Subcutaneous adipose tissue (tissue), 4 donors: ENCODE data around the gene SERPINB4. TPM values are rescaled to one million over a fixed set of nuclear protein-coding genes. Genes with fewer than 3 reads are reported as not detected.
"Not testable (repeated sequence)": the region's sequence is repeated elsewhere in the genome, so short reads cannot be mapped to it uniquely, and the experiment has no call there.

Source experiments
- total RNA-seq, 4 donors: library from RNA; depleted of rRNA; stranded (reverse); fragments of >200 nt; gene quantifications; one replicate each; pipeline ENCODE4 v1.1.0, GENCODE V29; 2016
- TF ChIP-seq, protein P1 (sequence below): fragments of 450-650 bp; IDR thresholded peaks from one replicate; pipeline ENCODE4 v1.5.1; 2016; ENCODE audit warnings: low read depth, mild to moderate bottlenecking, control low read depth, antibody characterized with exemption, moderate library complexity

SERPINB4 gene
- not detected for total RNA-seq

DNA sequence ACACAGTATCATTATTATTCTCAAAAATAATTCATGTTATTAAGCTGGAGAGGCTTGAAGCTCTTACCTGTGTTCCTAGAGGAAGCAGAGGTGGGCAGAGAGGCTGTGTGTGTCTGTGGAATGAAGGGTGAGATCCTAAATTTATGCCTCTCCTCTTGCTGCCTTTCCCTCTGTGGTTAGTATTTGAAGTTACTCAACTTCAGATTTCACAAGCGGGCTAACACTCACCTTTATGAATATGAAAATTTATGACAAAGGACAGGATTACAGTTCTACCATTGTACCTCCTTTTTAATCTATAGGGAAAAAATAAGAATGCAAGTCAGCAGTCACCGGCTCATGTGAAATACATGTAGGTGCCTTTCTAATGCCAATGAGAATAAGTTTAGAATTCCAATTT is at the start of gene SERPINB4:
Gene SERPINB4, minus strand, starts transcription at position 115 of the 400 bp plus-strand sequence. CDS start 679 bp downstream, outside the sequence.
- TF ChIP-seq, protein P1, sequence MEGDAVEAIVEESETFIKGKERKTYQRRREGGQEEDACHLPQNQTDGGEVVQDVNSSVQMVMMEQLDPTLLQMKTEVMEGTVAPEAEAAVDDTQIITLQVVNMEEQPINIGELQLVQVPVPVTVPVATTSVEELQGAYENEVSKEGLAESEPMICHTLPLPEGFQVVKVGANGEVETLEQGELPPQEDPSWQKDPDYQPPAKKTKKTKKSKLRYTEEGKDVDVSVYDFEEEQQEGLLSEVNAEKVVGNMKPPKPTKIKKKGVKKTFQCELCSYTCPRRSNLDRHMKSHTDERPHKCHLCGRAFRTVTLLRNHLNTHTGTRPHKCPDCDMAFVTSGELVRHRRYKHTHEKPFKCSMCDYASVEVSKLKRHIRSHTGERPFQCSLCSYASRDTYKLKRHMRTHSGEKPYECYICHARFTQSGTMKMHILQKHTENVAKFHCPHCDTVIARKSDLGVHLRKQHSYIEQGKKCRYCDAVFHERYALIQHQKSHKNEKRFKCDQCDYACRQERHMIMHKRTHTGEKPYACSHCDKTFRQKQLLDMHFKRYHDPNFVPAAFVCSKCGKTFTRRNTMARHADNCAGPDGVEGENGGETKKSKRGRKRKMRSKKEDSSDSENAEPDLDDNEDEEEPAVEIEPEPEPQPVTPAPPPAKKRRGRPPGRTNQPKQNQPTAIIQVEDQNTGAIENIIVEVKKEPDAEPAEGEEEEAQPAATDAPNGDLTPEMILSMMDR: not testable (repeated sequence)

DNA sequence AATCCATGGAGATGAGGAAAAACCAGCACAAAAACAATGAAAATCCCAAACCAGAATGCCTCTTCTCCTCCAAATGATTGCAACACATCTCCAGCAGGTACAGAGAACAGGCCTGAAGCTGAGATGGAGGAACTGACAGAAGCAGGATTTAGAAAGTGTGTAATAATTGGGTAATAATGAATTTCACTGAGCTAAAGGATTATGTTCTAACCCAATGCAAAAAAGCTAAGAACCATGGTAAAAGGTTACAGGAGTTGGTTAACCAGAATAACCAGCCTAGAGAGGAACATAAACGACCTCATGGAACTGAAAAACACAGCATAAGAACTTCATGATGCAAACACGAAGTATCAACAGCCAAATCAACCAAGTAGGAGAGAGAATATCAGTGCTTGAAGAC is 45.0 kb upstream of the SERPINB4 start:
- TF ChIP-seq, protein P1: no peak

DNA sequence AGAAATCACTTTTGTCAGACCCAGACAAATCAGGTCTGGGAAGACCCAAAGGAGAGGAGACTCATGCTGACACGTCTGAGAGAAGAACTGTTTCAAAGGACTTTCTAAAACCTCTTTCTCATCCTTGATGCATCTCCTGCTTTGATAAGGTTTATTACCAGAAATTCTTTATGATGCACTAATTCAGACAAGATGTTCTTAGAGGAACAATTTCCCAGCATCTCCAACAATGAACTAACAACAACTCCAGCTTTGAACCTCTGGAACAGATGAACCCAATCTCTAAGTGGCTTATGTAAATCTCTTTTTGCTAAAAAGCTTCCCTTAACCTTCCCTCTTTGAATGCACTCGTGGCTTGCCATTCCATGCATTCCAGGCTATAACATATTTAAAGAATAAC is 42.8 kb upstream of the SERPINB4 start:
- TF ChIP-seq, protein P1: no peak

DNA sequence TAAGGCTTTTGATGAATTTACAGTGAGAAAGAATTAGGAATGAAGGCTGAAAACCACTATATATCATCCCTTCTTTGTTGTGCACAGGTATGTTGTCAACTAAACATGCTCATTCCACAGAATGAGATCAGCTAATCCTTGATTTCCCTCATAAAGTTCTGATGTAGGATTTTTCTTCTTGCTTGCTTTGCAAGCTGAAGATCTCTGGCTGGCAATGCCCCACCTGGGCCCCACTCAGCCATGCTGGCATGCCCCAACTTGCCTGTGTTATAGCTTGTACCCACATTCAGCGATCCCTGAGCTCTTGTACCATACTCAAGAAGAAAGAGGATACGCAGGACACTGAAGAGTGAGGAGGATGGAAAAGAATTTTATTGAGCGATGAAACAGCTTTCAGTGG is 40.7 kb upstream of the SERPINB4 start:
- TF ChIP-seq, protein P1: no peak

DNA sequence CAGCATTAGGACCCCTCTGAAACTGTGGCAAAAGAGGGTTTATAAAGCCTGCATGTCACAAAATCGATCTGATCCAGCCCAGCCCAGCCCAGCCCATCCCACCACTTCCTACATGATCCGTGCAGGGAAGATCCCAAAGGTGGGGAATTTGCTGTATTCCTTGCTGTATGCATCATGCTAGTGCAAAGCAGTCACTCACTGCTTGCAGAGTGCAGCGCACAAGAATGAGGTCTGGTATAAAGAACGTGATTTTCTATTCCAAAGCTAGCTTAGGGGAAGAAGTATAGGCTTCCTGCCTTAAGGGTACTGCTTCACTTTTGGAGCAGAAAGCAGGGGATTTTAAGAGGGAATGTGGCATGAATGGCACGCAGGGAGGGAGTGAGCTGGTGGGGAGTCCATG is 39.8 kb upstream of the SERPINB4 start:
- TF ChIP-seq, protein P1: no peak

DNA sequence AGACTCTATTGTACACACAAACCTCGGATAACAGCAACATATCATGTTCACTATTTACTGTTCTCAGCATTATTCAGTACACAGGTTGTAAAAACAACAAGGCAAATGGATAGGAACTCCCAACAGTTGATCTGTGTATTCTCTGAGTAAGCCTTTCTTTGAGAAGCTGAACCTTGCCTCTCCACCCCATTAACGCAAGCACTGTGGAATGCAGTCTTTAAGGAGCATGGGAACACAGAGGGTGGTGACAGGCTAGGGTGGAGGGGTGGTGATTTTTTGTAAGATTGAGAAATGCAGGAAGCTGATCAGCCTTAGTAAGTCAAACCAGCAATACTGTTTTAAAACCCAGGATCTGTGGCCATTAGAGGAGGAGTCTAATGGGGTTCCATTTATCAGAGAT is 39.1 kb upstream of the SERPINB4 start:
- TF ChIP-seq, protein P1: no peak

DNA sequence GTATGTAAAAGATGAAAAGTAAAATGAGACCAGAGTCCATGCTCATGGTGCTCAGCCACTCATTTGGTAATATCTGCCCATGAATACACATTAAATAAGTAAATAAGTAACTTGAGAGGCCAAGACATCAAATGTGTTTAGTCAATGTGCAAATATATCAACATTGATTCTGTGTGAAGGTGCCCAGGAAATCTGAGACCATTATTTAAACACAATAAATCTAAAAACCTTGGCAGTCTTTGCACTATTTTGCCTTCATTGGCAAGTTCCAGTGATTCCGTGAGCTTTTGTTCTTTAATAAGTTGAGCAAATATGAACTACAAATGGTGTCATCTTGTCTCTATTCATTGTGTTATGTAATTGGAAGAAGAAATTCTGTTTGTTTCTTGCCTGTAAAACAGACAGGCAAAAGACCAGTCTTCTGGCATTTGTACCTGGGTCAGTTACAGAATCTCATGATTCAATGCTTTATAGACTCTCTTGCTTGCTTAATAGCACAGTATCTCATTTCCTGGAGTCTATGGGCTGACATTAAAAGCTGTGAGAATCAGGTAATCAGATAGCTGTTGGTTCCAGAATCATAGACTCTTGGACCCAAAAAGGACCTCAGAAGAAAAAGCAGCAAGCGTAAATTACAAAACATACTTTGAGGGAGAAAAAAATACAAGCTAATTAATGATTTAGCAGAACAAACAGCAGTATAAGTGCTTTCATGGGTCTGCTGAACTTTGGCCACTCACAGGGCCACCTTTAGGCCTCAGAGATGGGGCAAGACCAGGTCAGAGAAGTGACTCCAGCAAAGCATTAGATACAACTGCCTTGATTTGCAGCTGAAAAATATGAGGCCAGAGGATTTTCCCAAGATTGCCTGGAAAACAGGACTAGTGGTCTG is 37.6 kb upstream of the SERPINB4 start:
- TF ChIP-seq, protein P1: no peak
